CD4-positive, alpha-beta T cell (primary cell): Measurements from ENCODE around the gene SYNE1. TPM values are rescaled to one million over a fixed set of nuclear protein-coding genes. Genes with fewer than 3 reads are reported as not detected.

ENCODE experiments used
- ATAC-seq: fragments of 200-7000 bp; cut with Tn5 transposase; one replicate; pipeline ENCODE4 v1.10.0; 2022; ENCODE audit warnings: mild to moderate bottlenecking; ENCODE audit not compliant: poor library complexity
- CTCF ChIA-PET: fragments of 350-600 bp; sonication (Branson Sonifier 250); formaldehyde crosslinking; loops from one replicate; lab custom pipeline; 2021; ENCODE audit warnings: antibody characterized with exemption, inconsistent platforms; lab: Charles Lee
- POLR2A ChIA-PET: fragments of 350-600 bp; sonication (Branson Sonifier 250); formaldehyde crosslinking; loops from one replicate; lab custom pipeline; 2021; ENCODE audit warnings: antibody characterized with exemption, inconsistent platforms; lab: Charles Lee
- DNase-seq, 14 experiments: peaks; one replicate each; pipeline ENCODE4 v3.0.0-alpha.2; 2013 to 2020; ENCODE audit warnings: mixed read lengths in 2 of 14
- H3K27ac ChIP-seq, 2 donors: one replicate each; pipeline versions ENCODE4 v1.5.1 to v1.7.0; 2013; ENCODE audit warnings: low read length in 2 of 2, low read depth in 1 of 2, mild to moderate bottlenecking in 1 of 2
- H3K27me3 ChIP-seq, 2 experiments: 1 replicate in 1 of 2; 2 replicates in 1 of 2; pipeline versions ENCODE4 v1.6.1 to v1.7.0; 2013; ENCODE audit warnings: low read length in 2 of 2, control low read depth in 1 of 2, mild to moderate bottlenecking in 1 of 2, moderate library complexity in 1 of 2; ENCODE audit not compliant: insufficient read depth in 2 of 2, control insufficient read depth in 1 of 2
- H3K36me3 ChIP-seq: one replicate; pipeline ENCODE4 v1.6.1; 2013; ENCODE audit warnings: low read length, control low read depth; ENCODE audit not compliant: insufficient read depth
- H3K4me1 ChIP-seq: one replicate; pipeline ENCODE4 v1.6.1; 2013; ENCODE audit warnings: low read length, control low read depth; ENCODE audit not compliant: insufficient read depth
- H3K4me3 ChIP-seq: one replicate; pipeline ENCODE4 v1.5.1; 2013; ENCODE audit warnings: mild to moderate bottlenecking, low read length, moderate library complexity
- H3K9me3 ChIP-seq, 2 experiments: 1 replicate in 1 of 2; 2 replicates in 1 of 2; pipeline versions ENCODE4 v1.6.1 to v1.7.0; 2013; ENCODE audit warnings: low read length in 2 of 2, mild to moderate bottlenecking in 2 of 2, control low read depth in 1 of 2, moderate library complexity in 1 of 2; ENCODE audit not compliant: control insufficient read depth in 1 of 2, insufficient read depth in 1 of 2
- H3K27ac Mint-ChIP-seq: one replicate; pipeline ENCODE4 v1.8.0; 2020; ENCODE audit warnings: mixed read lengths
- H3K27me3 Mint-ChIP-seq: one replicate; pipeline ENCODE4 v1.8.0; 2021; ENCODE audit warnings: mixed read lengths
- H3K36me3 Mint-ChIP-seq: one replicate; pipeline ENCODE4 v1.8.0; 2021; ENCODE audit warnings: low read depth, mixed read lengths
- H3K4me1 Mint-ChIP-seq: one replicate; pipeline ENCODE4 v1.8.0; 2021; ENCODE audit warnings: low read depth, mixed read lengths
- H3K4me3 Mint-ChIP-seq: one replicate; pipeline ENCODE4 v1.8.0; 2020; ENCODE audit warnings: mild to moderate bottlenecking, mixed read lengths
- H3K9me3 Mint-ChIP-seq: one replicate; pipeline ENCODE4 v1.8.0; 2020; ENCODE audit warnings: mixed read lengths
- CTCF ChIP-seq: fragments of 200-600 bp; IDR thresholded peaks from one replicate; pipeline ENCODE4 v1.8.0; 2022; ENCODE audit warnings: antibody characterized with exemption, mild to moderate bottlenecking
- intact Hi-C, 2 experiments: fragments of 100-400 bp; cut with DNase I in 1 of 2; cut with micrococcal nuclease in 1 of 2; formaldehyde crosslinking; loops; one replicate each; pipeline versions ENCODE4 v1.15.1 to v1.9.0; 2023 to 2025; cut with DNase I, micrococcal nuclease
- total RNA-seq, 174 experiments: library from RNA in 2 of 174; stranded (reverse) in 2 of 174; gene quantifications; one replicate each; pipeline ENCODE4 v1.2.3 and lab custom pipeline; 2021 to 2026

The SYNE1 gene
- total RNA-seq, 2 experiments from 2014 or later, result 94.9 to 108 TPM

- no peak for TF ChIP-seq CTCF
- ChIA-PET POLR2A (no interaction called here), CTCF (no interaction called here)
- Mint-ChIP-seq H3K4me3 (no peak overlapping the region), H3K4me1 (no peaks in the 10 kb centered on the region), H3K27me3 (peaks cover 13% of the 10 kb centered on the region), H3K36me3 (no peaks in the 10 kb centered on the region), H3K9me3 (no peaks in the 10 kb centered on the region), H3K27ac (no peak overlapping the region)
- Histone ChIP-seq H3K4me3 (no peak overlapping the region), H3K36me3 (no peaks in the 10 kb centered on the region), H3K27ac (no peak overlapping the region), H3K27me3 (no peaks in the 10 kb centered on the region), H3K4me1 (no peaks in the 10 kb centered on the region), H3K9me3 (no peaks in the 10 kb centered on the region)
- ATAC-seq (no peak), DNase-seq (no peak)
- intact Hi-C loops, result no loop called here
These were observed 102.6 kb downstream of the SYNE1 start for GRCh38 chr6:152534541-152534940.

DNA sequence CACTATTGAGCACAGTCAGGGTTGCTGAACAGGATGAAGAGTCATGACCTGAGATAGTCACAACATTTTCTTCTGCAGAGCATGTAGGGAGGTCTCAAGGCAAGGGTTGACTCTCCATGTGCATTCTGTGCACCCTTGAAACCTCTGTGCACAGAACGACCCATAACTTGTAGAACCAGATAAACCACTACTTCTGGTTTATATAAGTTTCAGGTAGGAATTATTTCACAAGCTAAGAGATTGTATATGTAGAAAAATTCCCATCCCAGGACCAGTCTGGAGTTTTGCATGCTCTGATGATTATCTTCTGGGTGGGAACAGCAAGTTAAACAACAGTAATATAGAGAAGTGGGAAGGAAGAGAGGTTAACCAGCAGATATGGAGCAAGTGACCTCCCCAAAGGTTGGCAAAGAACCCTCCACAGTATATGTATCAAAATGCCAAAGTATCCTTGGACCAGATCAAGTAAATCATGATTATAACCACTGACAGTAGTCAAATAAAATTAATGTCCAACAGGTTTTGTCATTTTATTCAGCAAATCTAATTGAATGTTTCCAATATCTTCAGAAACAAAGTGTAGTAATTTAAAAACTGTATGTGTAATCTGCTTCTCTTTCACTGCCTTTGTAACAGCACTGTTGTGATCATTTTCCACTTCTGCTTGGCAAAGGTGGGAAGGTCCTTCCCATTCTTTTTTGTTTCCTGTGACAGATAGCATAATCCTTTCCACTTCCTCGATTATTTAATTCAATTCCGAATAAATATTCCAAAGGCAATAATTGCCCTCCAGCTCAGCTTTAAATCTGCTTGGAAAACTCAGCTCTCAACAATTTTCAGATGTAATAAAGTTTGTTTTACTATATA, 104.4 kb downstream of the SYNE1 start:
- Histone ChIP-seq H3K27ac (no peak overlapping the region), H3K4me1 (no peaks in the 10 kb centered on the region), H3K9me3 (no peaks in the 10 kb centered on the region), H3K36me3 (no peaks in the 10 kb centered on the region), H3K27me3 (peaks cover 0 to 3% of the 10 kb centered on the region in 2 experiments), H3K4me3 (no peak overlapping the region)
- ATAC-seq (no peak), DNase-seq (no peak)
- intact Hi-C loops, result no loop called here
- peaks cover 21% of the 10 kb centered on the region for H3K27me3 Mint-ChIP-seq
- CTCF ChIA-PET, result no interaction called here
- H3K9me3 Mint-ChIP-seq, result no peaks in the 10 kb centered on the region
- TF ChIP-seq CTCF, result no peak
- no peak overlapping the region for H3K27ac Mint-ChIP-seq
- no peaks in the 10 kb centered on the region for H3K36me3 Mint-ChIP-seq
- POLR2A ChIA-PET, result no interaction called here
- H3K4me3 Mint-ChIP-seq, result no peak overlapping the region
- H3K4me1 Mint-ChIP-seq, result no peaks in the 10 kb centered on the region

- Histone ChIP-seq H3K27ac (no peak overlapping the region), H3K36me3 (no peaks in the 10 kb centered on the region), H3K4me1 (no peaks in the 10 kb centered on the region), H3K4me3 (no peak overlapping the region), H3K9me3 (no peaks in the 10 kb centered on the region), H3K27me3 (peaks cover 0 to 3% of the 10 kb centered on the region in 2 experiments)
- Mint-ChIP-seq H3K9me3 (no peaks in the 10 kb centered on the region), H3K4me1 (no peaks in the 10 kb centered on the region), H3K36me3 (no peaks in the 10 kb centered on the region), H3K27ac (no peak overlapping the region), H3K4me3 (no peak overlapping the region), H3K27me3 (peaks cover 23% of the 10 kb centered on the region)
- ChIA-PET CTCF (no interaction called here), POLR2A (no interaction called here)
- no peak for TF ChIP-seq CTCF
- DNase-seq (no peak), ATAC-seq (no peak)
- intact Hi-C loops, result no loop called here
These were observed 105.5 kb downstream of the SYNE1 start for GRCh38 chr6:152531659-152532058.
